GM18873 (cell line): ENCODE results near the gene TLE3.

Experiments
- ATAC-seq: cut with Tn5 transposase; IDR thresholded peaks from one replicate; pipeline ENCODE4 v1.9.1; 2021; ENCODE audit warnings: mild to moderate bottlenecking, moderate library complexity, moderate number of reproducible peaks; ENCODE audit not compliant: unreplicated experiment, low FRiP score

The TLE3 gene

GRCh38 chr15:70066004-70066403, 31.7 kb downstream of the TLE3 start:
- ATAC-seq = no peak

GRCh38 chr15:70065006-70065722, 32.6 kb downstream of the TLE3 start:
- no peak for ATAC-seq

GRCh38 chr15:70064441-70064840, 33.3 kb downstream of the TLE3 start:
- no peak for ATAC-seq

- ATAC-seq = no peak
Measured at GRCh38 chr15:70063980-70064379, 33.7 kb downstream of the TLE3 start.

- ATAC-seq = no peak
Measured at GRCh38 chr15:70063261-70063925, 34.3 kb downstream of the TLE3 start.

- no peak for ATAC-seq
Measured at GRCh38 chr15:70062321-70062956, 35.3 kb downstream of the TLE3 start.

GRCh38 chr15:70061696-70062270, 35.9 kb downstream of the TLE3 start:
- ATAC-seq = no peak

- no peak for ATAC-seq
Measured at GRCh38 chr15:70060993-70061305, 36.8 kb downstream of the TLE3 start.

GRCh38 chr15:70060214-70060992, 37.3 kb downstream of the TLE3 start:
- no peak for ATAC-seq

GRCh38 chr15:70059476-70060213, 38.1 kb downstream of the TLE3 start:
- ATAC-seq = no peak

GRCh38 chr15:70058642-70059360, 38.9 kb downstream of the TLE3 start:
- ATAC-seq = no peak

- no peak for ATAC-seq
Measured at GRCh38 chr15:70057931-70058641, 39.6 kb downstream of the TLE3 start.

- ATAC-seq = no peak
Measured at GRCh38 chr15:70056091-70056680, 41.5 kb downstream of the TLE3 start.

- ATAC-seq = no peak
Measured at GRCh38 chr15:70055601-70056051, 42.1 kb downstream of the TLE3 start.

GRCh38 chr15:70054884-70055387, 42.8 kb downstream of the TLE3 start:
- no peak for ATAC-seq

GRCh38 chr15:70054366-70054765, 43.4 kb downstream of the TLE3 start:
- no peak for ATAC-seq

- ATAC-seq = no peak
Measured at GRCh38 chr15:70053716-70054229, 43.9 kb downstream of the TLE3 start.
